ENCODE measurements around the gene NSUN4.

NSUN4 gene

DNA sequence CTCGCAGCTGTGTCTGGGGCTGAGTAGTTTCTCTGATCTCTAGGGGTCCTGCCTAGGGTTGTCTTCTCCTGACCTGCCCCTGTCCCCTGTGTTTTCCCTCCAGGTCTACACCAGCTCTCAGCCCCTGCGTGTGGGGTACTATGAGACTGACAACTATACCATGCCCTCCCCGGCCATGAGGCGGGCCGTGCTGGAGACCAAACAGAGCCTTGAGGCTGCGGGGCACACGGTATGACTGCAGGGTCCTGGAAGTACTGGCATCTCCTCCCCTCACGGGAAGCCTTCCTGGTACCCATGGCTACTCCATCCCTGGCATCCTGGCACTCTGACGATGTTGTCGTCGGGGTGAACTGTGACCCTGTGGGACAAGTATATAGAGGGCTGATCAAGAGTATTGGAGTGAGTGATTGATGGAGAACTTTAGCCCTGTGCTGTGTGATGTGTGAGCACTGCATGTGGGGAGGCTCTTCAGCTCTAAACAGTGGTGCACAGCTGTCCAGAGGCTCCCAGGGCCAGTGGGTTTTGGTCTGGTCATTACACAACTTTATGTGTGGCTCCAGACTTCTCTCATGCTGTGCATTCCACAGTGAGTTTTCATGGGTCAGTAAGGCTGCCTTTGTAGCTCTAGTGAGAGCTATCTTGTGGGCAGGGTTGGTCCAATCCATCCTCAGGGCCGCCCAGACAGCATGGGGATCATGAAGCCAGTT, 67.9 kb downstream of the NSUN4 start:
- no peak for DNase-seq

DNA sequence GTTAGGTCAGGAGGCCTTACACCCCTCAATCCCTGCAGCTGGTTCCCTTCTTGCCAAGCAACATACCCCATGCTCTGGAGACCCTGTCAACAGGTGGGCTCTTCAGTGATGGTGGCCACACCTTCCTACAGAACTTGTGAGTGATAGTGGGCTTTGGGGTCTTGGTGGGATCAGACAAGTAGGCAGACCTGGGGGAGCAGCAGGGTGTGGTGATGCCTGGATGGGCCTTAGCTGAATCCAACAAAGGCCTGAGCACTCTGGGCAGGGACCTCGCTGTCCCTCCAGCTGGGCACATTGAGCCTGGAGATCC, 68.4 kb downstream of the NSUN4 start:
- no peak for DNase-seq

DNA sequence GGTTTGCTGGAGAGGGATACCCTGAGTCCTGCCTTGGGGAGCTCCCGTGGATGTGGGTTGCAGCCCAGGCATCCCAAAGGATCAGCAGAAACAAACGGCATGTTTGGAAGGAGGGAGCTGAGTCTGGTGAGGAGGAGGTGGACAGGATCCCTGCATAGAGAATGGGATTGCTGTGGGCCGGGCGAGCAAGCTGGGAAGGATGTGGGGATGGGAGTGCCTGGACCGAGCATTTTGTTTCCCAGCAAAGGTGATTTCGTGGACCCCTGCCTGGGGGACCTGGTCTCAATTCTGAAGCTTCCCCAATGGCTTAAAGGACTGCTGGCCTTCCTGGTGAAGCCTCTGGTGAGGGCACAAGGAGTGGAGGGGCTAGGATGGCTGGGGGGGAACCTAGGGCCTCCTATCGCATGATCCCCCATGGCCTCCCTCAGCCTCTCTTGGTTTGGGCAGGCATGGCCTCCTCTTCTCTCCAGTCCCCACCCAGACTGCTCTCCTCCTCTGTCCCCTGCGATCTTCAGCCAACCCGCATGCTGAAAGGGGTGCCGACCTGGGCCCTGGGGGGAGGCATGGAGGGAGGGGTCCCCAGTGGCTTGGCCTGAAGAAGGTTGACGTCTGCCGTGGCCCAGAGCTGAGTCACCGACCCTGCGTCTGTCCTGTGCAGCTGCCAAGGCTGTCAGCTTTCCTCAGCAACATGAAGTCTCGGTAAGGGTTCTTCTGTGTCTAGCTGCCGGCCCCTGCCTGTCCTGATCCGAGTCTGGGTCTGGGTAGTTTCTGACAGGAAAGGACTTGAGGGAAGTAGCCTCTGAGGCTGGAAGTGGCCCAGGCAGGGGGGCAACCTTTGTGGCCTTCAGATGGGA, 69.8 kb downstream of the NSUN4 start:
- DNase-seq, result no peak

DNA sequence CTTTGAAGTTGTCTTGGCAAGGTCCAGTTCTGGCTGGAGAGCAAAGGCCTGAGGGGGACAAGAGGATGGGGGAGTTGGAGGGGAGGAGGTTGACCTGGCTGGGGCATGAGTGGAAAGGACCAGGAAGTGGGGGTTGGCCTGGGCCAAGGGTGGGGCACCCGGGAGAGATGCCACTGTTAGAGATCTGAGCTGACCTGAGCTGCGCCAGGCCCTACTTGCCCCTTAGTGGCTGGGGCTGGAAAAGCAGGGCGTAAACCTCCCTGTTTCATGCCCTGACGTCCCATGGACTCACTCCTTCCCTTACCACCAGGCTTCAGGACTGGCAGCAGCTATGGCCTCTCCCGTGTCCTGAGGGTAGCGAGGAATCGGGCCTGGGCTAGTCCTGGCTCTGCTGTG, 70.4 kb downstream of the NSUN4 start:
- DNase-seq, result no peak
